HepG2 (cell line): Measurements from ENCODE around the gene TOM1L1. TPM values are rescaled to one million over a fixed set of nuclear protein-coding genes. Genes with fewer than 3 reads are reported as not detected.

Experiments used
- CBX2 ChIP-seq, 2 experiments: fragments of 200-600 bp in 1 of 2; sonication (generic); formaldehyde crosslinking in 1 of 2; IDR thresholded peaks; 2 replicates each; pipeline versions ENCODE4 v1.7.0 to v1.8.1; 2018 to 2022; ENCODE audit warnings: low read depth in 2 of 2, low read length in 1 of 2, mild to moderate bottlenecking in 1 of 2, missing genetic modification reagents in 1 of 2
- CCDC6 ChIP-seq: sonication (generic); formaldehyde crosslinking; IDR thresholded peaks from 2 replicates; pipeline ENCODE4 v1.8.1; 2022; ENCODE audit warnings: mild to moderate bottlenecking, missing genetic modification reagents, moderate library complexity
- HMGA1 ChIP-seq: sonication (generic); formaldehyde crosslinking; conservative IDR thresholded peaks from 2 replicates; pipeline ENCODE4 v1.4.0; 2020; ENCODE audit warnings: missing genetic modification reagents
- HNRNPL ChIP-seq: fragments of 200-400 bp; formaldehyde crosslinking; IDR thresholded peaks from 2 replicates; pipeline ENCODE4 v1.6.1; 2017; ENCODE audit warnings: mild to moderate bottlenecking, low read depth, low read length
- KLF6 ChIP-seq: IDR thresholded peaks from 2 replicates; pipeline ENCODE4 v1.8.0; 2016; ENCODE audit warnings: missing biosample characterization, missing genetic modification reagents
- LCORL ChIP-seq, 2 experiments: fragments of 450-650 bp in 1 of 2; sonication (generic) in 1 of 2; formaldehyde crosslinking in 1 of 2; IDR thresholded peaks; 2 replicates each; pipeline versions ENCODE4 v1.5.0 to v1.6.1; 2017 to 2020; ENCODE audit warnings: antibody characterized with exemption in 1 of 2, missing genetic modification reagents in 1 of 2
- MIER2 ChIP-seq: IDR thresholded peaks from 2 replicates; pipeline ENCODE4 v1.6.1; 2016; ENCODE audit warnings: missing biosample characterization, missing genetic modification reagents
- NFKBIZ ChIP-seq: IDR thresholded peaks from 2 replicates; pipeline ENCODE4 v1.6.1; 2018; ENCODE audit warnings: missing genetic modification reagents, missing compliant biosample characterization
- NFRKB ChIP-seq: fragments of 450-650 bp; IDR thresholded peaks from 2 replicates; pipeline ENCODE4 v1.6.1; 2017
- PLRG1 ChIP-seq: fragments of 450-650 bp; conservative IDR thresholded peaks from 2 replicates; pipeline ENCODE4 v1.6.1; 2016
- POLR2AphosphoS2 ChIP-seq: IDR thresholded peaks from 2 replicates; pipeline ENCODE4 v1.6.1; 2011; ENCODE audit warnings: low read depth, low read length, improper control_type of control experiment
- RNF2 ChIP-seq: fragments of 450-650 bp; conservative IDR thresholded peaks from 2 replicates; pipeline ENCODE4 v1.6.1; 2016; ENCODE audit warnings: low read depth
- SKI ChIP-seq: fragments of 450-650 bp; IDR thresholded peaks from one replicate; pipeline ENCODE4 v1.6.1; 2018; ENCODE audit warnings: mild to moderate bottlenecking; ENCODE audit not compliant: partially characterized antibody
- THYN1 ChIP-seq: sonication (generic); formaldehyde crosslinking; IDR thresholded peaks from 2 replicates; pipeline ENCODE4 v1.8.1; 2023; ENCODE audit warnings: low read depth, mild to moderate bottlenecking, moderate library complexity, missing genetic modification reagents, borderline replicate concordance
- ZC3H4 ChIP-seq: sonication (generic); formaldehyde crosslinking; IDR thresholded peaks from 2 replicates; pipeline ENCODE4 v1.4.0; 2020; ENCODE audit warnings: missing genetic modification reagents, borderline replicate concordance
- ZNF615 ChIP-seq: sonication (generic); formaldehyde crosslinking; IDR thresholded peaks from 2 replicates; pipeline ENCODE4 v1.5.0; 2020; ENCODE audit warnings: mild to moderate bottlenecking, missing genetic modification reagents, borderline replicate concordance
- ZNF737 ChIP-seq: sonication (generic); formaldehyde crosslinking; IDR thresholded peaks from 2 replicates; pipeline ENCODE4 v1.5.0; 2020; ENCODE audit warnings: missing genetic modification reagents, mild to moderate bottlenecking, borderline replicate concordance
- ZNF878 ChIP-seq: sonication (generic); formaldehyde crosslinking; IDR thresholded peaks from 2 replicates; pipeline ENCODE4 v1.8.1; 2023; ENCODE audit warnings: mild to moderate bottlenecking, missing genetic modification reagents, moderate library complexity
- ZSCAN21 ChIP-seq: sonication (generic); formaldehyde crosslinking; IDR thresholded peaks from 2 replicates; pipeline ENCODE4 v1.8.0; 2022; ENCODE audit warnings: mild to moderate bottlenecking, missing genetic modification reagents, moderate library complexity, borderline replicate concordance
- polyA plus RNA-seq, 8 experiments: library from polyadenylated mRNA; depleted of rRNA in 3 of 8; stranded (reverse) in 7 of 8; unstranded in 1 of 8; fragments of >200 nt; fragmentation: Illumina TruSeq in 4 of 8; extraction: Trizol in 4 of 8; gene quantifications; 2 replicates each; pipeline versions ENCODE4 v1.2.1 to v1.2.3, GENCODE V29; 2011 to 2016; ENCODE audit warnings: low read depth in 4 of 8, missing spikeins in 1 of 8, mixed read lengths in 1 of 8; ENCODE audit not compliant: insufficient read depth in 1 of 8
- total RNA-seq, 5 experiments: library from RNA; depleted of rRNA; stranded (reverse); fragments of >200 nt; fragmentation: Illumina TruSeq; extraction: Trizol; gene quantifications; 2 replicates each; pipeline ENCODE4 v1.2.3, GENCODE V29; 2016; ENCODE audit warnings: low read depth in 1 of 5
- TF ChIP-seq, protein P1 (sequence below), 2 experiments: sonication (generic) in 1 of 2; formaldehyde crosslinking in 1 of 2; IDR thresholded peaks; 2 replicates each; pipeline versions ENCODE4 v1.4.0 to v1.6.1; 2016 to 2020; ENCODE audit warnings: borderline replicate concordance in 1 of 2, low read depth in 1 of 2, mild to moderate bottlenecking in 1 of 2, missing genetic modification reagents in 1 of 2
- TF ChIP-seq, protein P2 (sequence below): sonication (generic); formaldehyde crosslinking; IDR thresholded peaks from 2 replicates; pipeline ENCODE4 v1.5.1; 2020; ENCODE audit warnings: mild to moderate bottlenecking, moderate library complexity, missing genetic modification reagents
- TF ChIP-seq, protein P3 (sequence below): fragments of 450-650 bp; IDR thresholded peaks from 2 replicates; pipeline ENCODE4 v1.6.1; 2016

TOM1L1 gene
- total and polyA plus RNA-seq, 2 of the 13 experiments (the other 11 are each of a cell fraction or from before 2014, with no cell fraction given) = 45.3 to 51.3 TPM

DNA sequence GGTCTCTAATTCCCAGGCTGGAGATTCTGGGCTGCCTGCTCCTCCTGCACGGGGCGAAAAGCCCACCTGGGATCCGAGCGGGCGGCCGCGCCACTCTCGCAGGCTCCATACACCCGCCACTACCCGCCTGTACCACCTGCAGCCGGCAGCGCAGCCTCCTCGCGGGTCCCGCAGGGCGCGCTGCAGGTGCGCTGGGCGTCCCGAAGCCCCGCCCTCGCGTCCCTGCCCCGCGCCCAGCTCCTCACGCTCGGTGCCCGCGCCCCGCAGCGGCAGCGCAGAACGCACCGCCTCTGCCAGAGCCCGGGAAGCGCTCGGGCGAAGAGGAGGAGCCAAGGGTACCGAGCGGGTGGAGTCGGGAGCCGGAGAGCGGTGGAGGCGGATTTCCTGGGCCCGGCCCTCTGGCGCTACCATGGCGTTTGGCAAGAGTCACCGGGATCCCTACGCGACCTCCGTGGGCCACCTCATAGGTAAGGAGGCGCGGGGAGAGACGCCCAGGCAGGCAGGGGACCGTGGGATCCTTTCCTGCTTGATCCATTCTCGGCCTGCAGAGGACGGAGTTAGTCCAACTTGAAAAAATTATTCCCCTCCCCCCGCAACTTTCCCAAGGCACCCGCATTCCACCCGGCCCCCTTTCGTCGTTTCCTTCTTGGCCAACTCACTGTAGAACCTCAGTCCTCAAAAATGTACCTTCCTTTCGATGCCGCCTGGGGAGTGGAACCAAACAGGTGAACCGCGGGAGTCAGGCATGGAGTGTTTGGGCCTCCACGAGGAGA, at the start of gene TOM1L1 (continued):
- TF ChIP-seq, protein P1, sequence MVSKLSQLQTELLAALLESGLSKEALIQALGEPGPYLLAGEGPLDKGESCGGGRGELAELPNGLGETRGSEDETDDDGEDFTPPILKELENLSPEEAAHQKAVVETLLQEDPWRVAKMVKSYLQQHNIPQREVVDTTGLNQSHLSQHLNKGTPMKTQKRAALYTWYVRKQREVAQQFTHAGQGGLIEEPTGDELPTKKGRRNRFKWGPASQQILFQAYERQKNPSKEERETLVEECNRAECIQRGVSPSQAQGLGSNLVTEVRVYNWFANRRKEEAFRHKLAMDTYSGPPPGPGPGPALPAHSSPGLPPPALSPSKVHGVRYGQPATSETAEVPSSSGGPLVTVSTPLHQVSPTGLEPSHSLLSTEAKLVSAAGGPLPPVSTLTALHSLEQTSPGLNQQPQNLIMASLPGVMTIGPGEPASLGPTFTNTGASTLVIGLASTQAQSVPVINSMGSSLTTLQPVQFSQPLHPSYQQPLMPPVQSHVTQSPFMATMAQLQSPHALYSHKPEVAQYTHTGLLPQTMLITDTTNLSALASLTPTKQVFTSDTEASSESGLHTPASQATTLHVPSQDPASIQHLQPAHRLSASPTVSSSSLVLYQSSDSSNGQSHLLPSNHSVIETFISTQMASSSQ (IDR thresholded peaks at IDR 0.05; ENCODE audit: low read depth) = no peak
- TF ChIP-seq, protein P1 (CRISPR knock-in tag; IDR thresholded peaks at IDR 0.05; ENCODE audit: borderline replicate concordance) = peak; percentile 80
- TF ChIP-seq ZNF615 (CRISPR knock-in tag) (0 out of 2 replicates have a peak, but pooled peaks have one; percentile 41), NFKBIZ (CRISPR knock-in tag) (peak; percentile 60; the same call in 1 of the 2 replicates), RNF2 (peak; percentile 74; the same call in 1 of the 2 replicates), SKI (no peak), KLF6 (CRISPR knock-in tag) (no peak; the same call in 1 of the 2 replicates), NFRKB (no peak), CBX2 (IDR thresholded peaks at IDR 0.05; ENCODE audit: low read depth, low read length) (no peak), CBX2 (CRISPR knock-in tag; IDR thresholded peaks at IDR 0.05; ENCODE audit: low read depth) (no peak), ZNF737 (CRISPR knock-in tag) (no peak), MIER2 (CRISPR knock-in tag) (no peak), ZC3H4 (CRISPR knock-in tag) (no peak), HNRNPL (peak; percentile 89; the same call in 1 of the 2 replicates), ZNF878 (CRISPR knock-in tag) (no peak), CCDC6 (CRISPR knock-in tag) (peak; percentile 66), HMGA1 (CRISPR knock-in tag) (no peak), THYN1 (CRISPR knock-in tag) (no peak), POLR2AphosphoS2 (no peak), LCORL (IDR thresholded peaks at IDR 0.05) (no peak), LCORL (CRISPR knock-in tag; IDR thresholded peaks at IDR 0.05) (peak; percentile 62; the same call in 1 of the 2 replicates), ZSCAN21 (CRISPR knock-in tag) (peak; percentile 85; the same call in 1 of the 2 replicates), PLRG1 (no peak)
- TF ChIP-seq, protein P2, sequence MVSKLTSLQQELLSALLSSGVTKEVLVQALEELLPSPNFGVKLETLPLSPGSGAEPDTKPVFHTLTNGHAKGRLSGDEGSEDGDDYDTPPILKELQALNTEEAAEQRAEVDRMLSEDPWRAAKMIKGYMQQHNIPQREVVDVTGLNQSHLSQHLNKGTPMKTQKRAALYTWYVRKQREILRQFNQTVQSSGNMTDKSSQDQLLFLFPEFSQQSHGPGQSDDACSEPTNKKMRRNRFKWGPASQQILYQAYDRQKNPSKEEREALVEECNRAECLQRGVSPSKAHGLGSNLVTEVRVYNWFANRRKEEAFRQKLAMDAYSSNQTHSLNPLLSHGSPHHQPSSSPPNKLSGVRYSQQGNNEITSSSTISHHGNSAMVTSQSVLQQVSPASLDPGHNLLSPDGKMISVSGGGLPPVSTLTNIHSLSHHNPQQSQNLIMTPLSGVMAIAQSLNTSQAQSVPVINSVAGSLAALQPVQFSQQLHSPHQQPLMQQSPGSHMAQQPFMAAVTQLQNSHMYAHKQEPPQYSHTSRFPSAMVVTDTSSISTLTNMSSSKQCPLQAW (CRISPR knock-in tag) = no peak; the same call in 1 of the 2 replicates
- TF ChIP-seq, protein P3, sequence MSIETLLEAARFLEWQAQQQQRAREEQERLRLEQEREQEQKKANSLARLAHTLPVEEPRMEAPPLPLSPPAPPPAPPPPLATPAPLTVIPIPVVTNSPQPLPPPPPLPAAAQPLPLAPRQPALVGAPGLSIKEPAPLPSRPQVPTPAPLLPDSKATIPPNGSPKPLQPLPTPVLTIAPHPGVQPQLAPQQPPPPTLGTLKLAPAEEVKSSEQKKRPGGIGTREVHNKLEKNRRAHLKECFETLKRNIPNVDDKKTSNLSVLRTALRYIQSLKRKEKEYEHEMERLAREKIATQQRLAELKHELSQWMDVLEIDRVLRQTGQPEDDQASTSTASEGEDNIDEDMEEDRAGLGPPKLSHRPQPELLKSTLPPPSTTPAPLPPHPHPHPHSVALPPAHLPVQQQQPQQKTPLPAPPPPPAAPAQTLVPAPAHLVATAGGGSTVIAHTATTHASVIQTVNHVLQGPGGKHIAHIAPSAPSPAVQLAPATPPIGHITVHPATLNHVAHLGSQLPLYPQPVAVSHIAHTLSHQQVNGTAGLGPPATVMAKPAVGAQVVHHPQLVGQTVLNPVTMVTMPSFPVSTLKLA = no peak
